GM06990 (cell line): ENCODE measurements around the gene DMXL1.
A peak's percentile ranks its signal among the peaks of the same experiment; 100 is the strongest.

Source experiments
- DNase-seq: peaks from one replicate; pipeline ENCODE4 v3.0.0-alpha.2; 2011; ENCODE audit not compliant: insufficient read length; ENCODE audit errors: extremely low read depth
- H3K27me3 ChIP-seq: replicated peaks from 2 replicates; pipeline ENCODE4 v1.6.0; 2011; ENCODE audit warnings: low read length; ENCODE audit not compliant: control insufficient read depth, insufficient read depth
- H3K36me3 ChIP-seq: 2 replicates; pipeline ENCODE4 v1.5.1; 2011; ENCODE audit warnings: low read length; ENCODE audit not compliant: control insufficient read depth, insufficient read depth
- H3K4me3 ChIP-seq: replicated peaks from 2 replicates; pipeline ENCODE4 v1.5.1; 2011; ENCODE audit warnings: low read depth, mild to moderate bottlenecking, control low read depth, low read length
- CTCF ChIP-seq: IDR thresholded peaks from 2 replicates; pipeline ENCODE4 v1.5.1; 2011; ENCODE audit warnings: low read length, control low read depth, mild to moderate bottlenecking, inconsistent platforms; ENCODE audit not compliant: insufficient read depth, poor library complexity, severe bottlenecking

DMXL1 gene, protein sequence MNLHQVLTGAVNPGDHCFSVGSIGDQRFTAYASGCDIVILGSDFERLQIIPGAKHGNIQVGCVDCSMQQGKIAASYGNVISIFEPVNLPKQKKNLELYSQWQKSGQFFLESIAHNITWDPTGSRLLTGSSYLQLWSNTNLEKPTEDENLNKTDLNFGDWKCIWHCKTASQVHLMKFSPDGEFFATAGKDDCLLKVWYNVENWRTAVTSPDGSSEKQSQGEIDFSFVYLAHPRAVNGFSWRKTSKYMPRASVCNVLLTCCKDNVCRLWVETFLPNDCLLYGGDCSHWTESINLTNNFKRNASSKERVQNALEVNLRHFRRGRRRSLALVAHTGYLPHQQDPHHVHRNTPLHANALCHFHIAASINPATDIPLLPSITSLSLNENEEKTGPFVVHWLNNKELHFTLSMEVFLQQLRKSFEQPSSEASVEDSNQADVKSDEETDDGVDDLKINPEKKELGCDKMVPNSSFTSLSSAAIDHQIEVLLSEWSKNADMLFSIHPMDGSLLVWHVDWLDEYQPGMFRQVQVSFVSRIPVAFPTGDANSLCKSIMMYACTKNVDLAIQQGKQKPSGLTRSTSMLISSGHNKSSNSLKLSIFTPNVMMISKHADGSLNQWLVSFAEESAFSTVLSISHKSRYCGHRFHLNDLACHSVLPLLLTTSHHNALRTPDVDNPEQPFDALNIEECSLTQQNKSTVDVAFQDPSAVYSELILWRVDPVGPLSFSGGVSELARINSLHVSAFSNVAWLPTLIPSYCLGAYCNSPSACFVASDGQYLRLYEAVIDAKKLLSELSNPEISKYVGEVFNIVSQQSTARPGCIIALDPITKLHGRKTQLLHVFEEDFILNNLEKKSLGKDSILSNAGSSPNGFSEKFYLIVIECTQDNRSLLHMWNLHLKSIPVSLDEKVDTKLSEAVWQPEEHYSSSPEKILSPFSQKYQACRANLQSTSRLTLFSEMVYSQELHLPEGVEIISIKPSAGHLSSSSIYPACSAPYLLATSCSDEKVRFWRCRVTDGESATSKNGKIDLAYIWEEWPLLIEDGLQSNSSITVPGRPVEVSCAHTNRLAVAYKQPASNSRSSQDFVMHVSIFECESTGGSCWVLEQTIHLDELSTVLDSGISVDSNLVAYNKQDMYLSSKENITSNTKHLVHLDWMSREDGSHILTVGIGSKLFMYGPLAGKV (N-terminal part only)

GRCh38 chr5:119070828-119071560 is at the start of gene DMXL1:
Gene DMXL1 (plus strand): TSS chr5:119071087. CDS start chr5:119071570, 483 bp downstream.
- TF ChIP-seq CTCF = no peak
- H3K4me3 ChIP-seq = peak within 1 kb of the TSS; percentile 74
- no peaks in the 10 kb centered on the region for H3K36me3 ChIP-seq
- peak; percentile 97 for DNase-seq
- H3K27me3 ChIP-seq = no peaks in the 10 kb centered on the region

GRCh38 chr5:119021149-119021732 is 49.6 kb upstream of the DMXL1 start:
- no peak for TF ChIP-seq CTCF
- no peaks in the 10 kb centered on the region for H3K36me3 ChIP-seq
- H3K27me3 ChIP-seq = no peaks in the 10 kb centered on the region
- no peak overlapping the region for H3K4me3 ChIP-seq
- DNase-seq = no peak

- peak; percentile 46 for TF ChIP-seq CTCF
- Histone ChIP-seq H3K4me3 (no peak overlapping the region), H3K36me3 (no peaks in the 10 kb centered on the region), H3K27me3 (no peaks in the 10 kb centered on the region)
- no peak for DNase-seq
These were observed 48.7 kb upstream of the DMXL1 start for GRCh38 chr5:119022017-119022745.

DNA sequence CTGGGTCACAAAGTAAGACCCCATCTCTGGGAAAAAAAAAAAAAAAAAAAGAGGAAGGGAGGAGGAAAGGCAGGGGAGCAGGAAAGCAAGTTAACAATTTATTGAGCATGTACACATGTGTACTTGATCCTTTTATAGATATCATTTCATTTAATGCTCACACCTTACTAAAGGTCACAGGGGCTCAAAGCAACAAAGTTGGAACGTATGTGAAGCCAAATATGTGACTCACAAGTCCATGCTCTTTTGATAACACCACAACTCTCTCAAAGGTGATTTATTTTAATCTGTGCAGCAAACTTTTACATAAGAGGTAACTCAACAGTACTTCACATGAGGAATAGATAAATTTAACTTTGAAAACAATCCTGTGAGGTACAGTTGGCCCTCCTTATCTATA is 48.1 kb upstream of the DMXL1 start:
- TF ChIP-seq CTCF = no peak
- DNase-seq = no peak
- Histone ChIP-seq H3K4me3 (no peak overlapping the region), H3K36me3 (no peaks in the 10 kb centered on the region), H3K27me3 (no peaks in the 10 kb centered on the region)
